ENCODE results near the gene RCAN1. TPM values are rescaled to one million over a fixed set of nuclear protein-coding genes. Genes with fewer than 3 reads are reported as not detected.
"Not testable (repeated sequence)": the region's sequence is repeated elsewhere in the genome, so short reads cannot be mapped to it uniquely, and the experiment has no call there.

RCAN1 gene
- total and polyA plus RNA-seq, 2 of the 8 experiments (the other 6 are each of a cell fraction or from before 2014, with no cell fraction given), result 1.7 to 6.4 TPM

DNA sequence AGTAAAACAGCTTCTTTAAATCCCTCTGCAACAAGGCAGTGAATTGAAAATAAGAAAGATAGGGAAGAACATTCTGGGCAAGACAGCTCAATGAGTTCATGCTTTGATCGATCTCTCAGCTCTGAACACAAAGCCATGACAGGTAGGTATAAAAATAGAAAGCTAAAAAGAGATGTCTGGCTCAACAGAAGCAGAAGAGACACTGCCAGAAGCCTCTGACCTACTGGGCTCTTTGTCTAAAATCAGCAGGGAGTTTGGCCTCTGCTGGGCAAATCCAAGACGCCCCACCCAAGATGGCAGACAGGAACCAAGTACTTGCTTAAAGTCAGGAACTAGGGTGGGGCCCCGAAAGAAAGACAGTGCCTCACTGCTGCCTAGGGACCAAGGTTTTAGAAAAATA, 147.6 kb downstream of the RCAN1 start:
- H2BK12ac ChIP-seq (ENCODE audit: low read depth, low read length); H4K20me1 ChIP-seq (replicated peaks in 1 of 2; ENCODE audit: control insufficient read depth in 1 of 2, insufficient read depth in 2 of 2, low read length in 2 of 2); CTCF ChIA-PET (ENCODE audit: partially characterized antibody); H3K27ac ChIP-seq (ENCODE audit: low read depth, low read length); H2BK20ac ChIP-seq (ENCODE audit: low read length); H3K79me1 ChIP-seq (ENCODE audit: low read depth, low read length); H3K4me1 ChIP-seq (replicated peaks in 1 of 4; ENCODE audit: control insufficient read depth in 3 of 4, insufficient read depth in 4 of 4, low read length in 3 of 4); FAIRE-seq; H3K56ac ChIP-seq (replicated peaks; ENCODE audit: insufficient read length, low read depth, low read length); DNase-seq (ENCODE audit: low read depth in 1 of 2, low spot score in 2 of 2); H3K9ac ChIP-seq (replicated peaks in 1 of 4; ENCODE audit: extremely low read depth in 1 of 4, low read depth in 3 of 4, low read length in 3 of 4); H4K91ac ChIP-seq (replicated peaks; ENCODE audit: insufficient read length, low read length); H3K18ac ChIP-seq (ENCODE audit: extremely low read depth, low read length); H3K79me2 ChIP-seq (ENCODE audit: control insufficient read depth in 1 of 2, insufficient read depth in 2 of 2, low read length in 2 of 2); POLR2A ChIA-PET (ENCODE audit: partially characterized antibody); H3K4me2 ChIP-seq (ENCODE audit: insufficient read depth in 1 of 2, low read depth in 2 of 2, low read length in 2 of 2); H3K4me3 ChIP-seq (ENCODE audit: extremely low read depth in 1 of 4, insufficient read depth in 2 of 4, low read depth in 3 of 4, low read length in 4 of 4); H4K8ac ChIP-seq (ENCODE audit: extremely low read depth, insufficient read depth, low read length); H3K23ac ChIP-seq (ENCODE audit: insufficient read length); H2BK15ac ChIP-seq (ENCODE audit: low read length); H3K36me3 ChIP-seq (ENCODE audit: control insufficient read depth in 2 of 4, insufficient read depth in 4 of 4, low read length in 3 of 4); H3K23me2 ChIP-seq (ENCODE audit: low read depth, low read length); H3K4ac ChIP-seq (replicated peaks; ENCODE audit: insufficient read length, low read depth, low read length); H4K5ac ChIP-seq (ENCODE audit: insufficient read length, low read depth, low read length); H3K14ac ChIP-seq (ENCODE audit: insufficient read length); H2BK120ac ChIP-seq (replicated peaks; ENCODE audit: low read depth, low read length); H3K27me3 ChIP-seq (replicated peaks in 1 of 4; ENCODE audit: control insufficient read depth in 3 of 4, extremely low read depth in 1 of 4, insufficient read depth in 3 of 4, low read length in 3 of 4); H2AFZ ChIP-seq (ENCODE audit: low read length); H3K9me3 ChIP-seq (ENCODE audit: insufficient read depth in 2 of 2, low read depth in 1 of 2, low read length in 1 of 2); H2BK5ac ChIP-seq (ENCODE audit: low read depth, low read length); H2AK5ac ChIP-seq (ENCODE audit: low read depth, low read length): not testable (repeated sequence)
- WGBS, 2 experiments (ENCODE audit: extremely low coverage in 1 of 2, insufficient coverage in 1 of 2, insufficient read length in 1 of 2, insufficient replicate concordance in 2 of 2, low coverage in 1 of 2, low lambda C conversion rate in 2 of 2, missing lambda C conversion rate in 1 of 2), result no CpG with 5 or more reads among the region's 3 CpGs

Other genes with a start within 250 kb of the RCAN1 start
- gene SMIM11, start 239.6 kb downstream of the RCAN1 start, total RNA-seq (2021; fragmentation: NEBNext Ultra II Directional; extraction: Animal tissue kit (Norgen Biotek cat#: 25700)), result 1.0 and 20.2 TPM in 2 replicates
- gene SMIM11, start 239.6 kb downstream of the RCAN1 start, polyA plus RNA-seq (2011; rRNA removed), result 1.6 and 3.2 TPM in 2 replicates
- gene SMIM34, start 191.2 kb downstream of the RCAN1 start, total RNA-seq (2021; fragmentation: NEBNext Ultra II Directional; extraction: Animal tissue kit (Norgen Biotek cat#: 25700)), result not detected in 2 replicates
- not detected in 2 replicates for gene SMIM34, start 191.2 kb downstream of the RCAN1 start, polyA plus RNA-seq (2011; rRNA removed)
- 0.15 and 0.28 TPM in 2 replicates for gene KCNE1, start 102.9 kb downstream of the RCAN1 start, total RNA-seq (2021; fragmentation: NEBNext Ultra II Directional; extraction: Animal tissue kit (Norgen Biotek cat#: 25700))
- gene KCNE1, start 102.9 kb downstream of the RCAN1 start, polyA plus RNA-seq (2011; rRNA removed), result 0.08 and 0.63 TPM in 2 replicates
- 1.3 and 1.6 TPM in 2 replicates for gene CLIC6, start 53.9 kb upstream of the RCAN1 start, total RNA-seq (2021; fragmentation: NEBNext Ultra II Directional; extraction: Animal tissue kit (Norgen Biotek cat#: 25700))
- 0.30 and 0.42 TPM in 2 replicates for gene CLIC6, start 53.9 kb upstream of the RCAN1 start, polyA plus RNA-seq (2011; rRNA removed)